Pancreas (tissue), 10 donors: Measurements from ENCODE around the gene STPG4. TPM values are rescaled to one million over a fixed set of nuclear protein-coding genes. Genes with fewer than 3 reads are reported as not detected.

Source experiments
- ATAC-seq, 4 donors: fragments of 200-7000 bp; cut with Tn5 transposase; one replicate each; pipeline versions ENCODE4 v1.8.0 to v1.9.1; 2020; ENCODE audit warnings: mild to moderate bottlenecking in 4 of 4, moderate library complexity in 4 of 4
- DNase-seq, 6 donors: peaks; one replicate each; pipeline ENCODE4 v3.0.0-alpha.2; 2020
- FAIRE-seq: peaks from 2 replicates; lab custom pipeline; 2012; peaks lifted over from hg19 to GRCh38; lab: Jason Lieb, UNC
- H3K27ac ChIP-seq, 4 donors: fragments of 200-600 bp; sonication (generic); 1 replicate in 3 of 4; 2 replicates in 1 of 4; pipeline versions ENCODE4 v1.5.0 to v1.8.0; 2020
- H3K27me3 ChIP-seq, 4 donors: fragments of 200-600 bp; one replicate each; pipeline ENCODE4 v1.8.0; 2021
- H3K36me3 ChIP-seq, 3 donors: fragments of 200-600 bp; sonication (generic) in 1 of 3; one replicate each; pipeline versions ENCODE4 v1.5.0 to v1.8.0; 2020 to 2021
- H3K4me1 ChIP-seq, 3 donors: fragments of 200-600 bp; one replicate each; pipeline ENCODE4 v1.8.0; 2021
- H3K4me3 ChIP-seq, 4 donors: fragments of 200-600 bp; sonication (generic) in 2 of 4; one replicate each; pipeline versions ENCODE4 v1.5.0 to v1.8.0; 2020 to 2021
- H3K9me3 ChIP-seq, 4 donors: fragments of 200-600 bp; one replicate each; pipeline ENCODE4 v1.8.0; 2021
- CTCF ChIP-seq, 4 donors: fragments of 200-600 bp; sonication (generic) in 3 of 4; IDR thresholded peaks; one replicate each; pipeline versions ENCODE4 v1.5.0 to v1.8.0; 2021; ENCODE audit warnings: antibody characterized with exemption in 4 of 4
- WGBS, 2 donors: extraction: QIAGEN DNeasy Blood & Tissue Kit; methylation state at CpG; one replicate each; pipeline ENCODE4 v1.1.7; 2013; 5-methylcytosine and 5-hydroxymethylcytosine counted together
- intact Hi-C, 3 donors: fragments of 100-400 bp; cut with DNase I; formaldehyde crosslinking; loops; one replicate each; pipeline versions ENCODE4 v1.11.1 to v1.14.2; 2022
- polyA plus RNA-seq, 2 donors: library from polyadenylated mRNA; stranded (reverse); fragments of 200-250 nt; gene quantifications; one replicate each; pipeline ENCODE4 v1.2.3, GENCODE V29; 2013
- total RNA-seq, 6 donors: library from RNA; stranded (reverse); fragmentation: NEBNext Ultra II Directional in 4 of 6; extraction: Animal tissue kit (Norgen Biotek cat#: 25700) in 4 of 6; gene quantifications; one replicate each; pipeline versions ENCODE4 v1.2.1 to v1.2.4, GENCODE V29; 2021 to 2023
- donor health status: healthy with polysubstance abuse.
- donor health status: DM: no; HTN: no; CAD: no; lungs with moderate emphysema.
- donor health status: DM: no; HTN: no; CAD: no.
- donor health status: control.
- donor health status: control.
- donor health status: Bipolar disorder and iron deficiency.
- donor health status: DM: yes; HTN: yes; CAD: no.
- donor health status: DM: no; HTN: no; CAD: no.
- donor health status: DM: no; HTN: no; CAD: no.
- donor health status: DM: yes; HTN: yes; CAD: no.

The STPG4 gene
- total and polyA plus RNA-seq, 8 donors: not detected

- Histone ChIP-seq H3K4me3 (no peak overlapping the region), H3K9me3 (no peaks in the 10 kb centered on the region), H3K27ac (peak overlapping the region in 3 of 4 donors; percentile 33 to 72 (median 62)), H3K36me3 (no peaks in the 10 kb centered on the region), H3K27me3 (no peaks in the 10 kb centered on the region), H3K4me1 (peaks cover 5 to 21% (median 14%) of the 10 kb centered on the region in 3 donors)
- intact Hi-C loops: no loop called here
- peak in 1 of 6 donors; percentile 30 for DNase-seq
- WGBS, 2 donors: 70 to 72% methylated on average over 9 of the region's 9 CpGs
- no peak for ATAC-seq
- FAIRE-seq: no peak
- no peak for TF ChIP-seq CTCF (IDR thresholded peaks at IDR 0.05)
Measured at GRCh38 chr2:47077442-47078117, 77.5 kb downstream of the STPG4 start.

- Histone ChIP-seq H3K9me3 (no peaks in the 10 kb centered on the region), H3K27me3 (no peaks in the 10 kb centered on the region), H3K4me3 (no peak overlapping the region), H3K27ac (peak overlapping the region; percentile 33 to 72 (median 52)), H3K36me3 (no peaks in the 10 kb centered on the region), H3K4me1 (peaks cover 5 to 21% (median 14%) of the 10 kb centered on the region in 3 donors)
- WGBS, 2 donors: 58 to 60% methylated on average over 12 of the region's 12 CpGs
- DNase-seq (peak in 3 of 6 donors; percentile 23 to 50 (median 45)), FAIRE-seq (no peak), ATAC-seq (peak; percentile 39 to 54 (median 46))
- no peak for TF ChIP-seq CTCF (IDR thresholded peaks at IDR 0.05)
- intact Hi-C loops: no loop called here
Measured at GRCh38 chr2:47076586-47077441, 78.3 kb downstream of the STPG4 start.

- 93 to 94% methylated on average over 7 to 8 of the region's 8 CpGs for WGBS, 2 donors
- peak in 1 of 6 donors; percentile 36 for DNase-seq
- Histone ChIP-seq H3K4me3 (no peak overlapping the region), H3K9me3 (no peaks in the 10 kb centered on the region), H3K36me3 (no peaks in the 10 kb centered on the region), H3K27me3 (no peaks in the 10 kb centered on the region), H3K4me1 (peaks cover 5 to 21% (median 14%) of the 10 kb centered on the region in 3 donors), H3K27ac (peak overlapping the region; percentile 33 to 62 (median 44))
- no peak for ATAC-seq
- TF ChIP-seq CTCF (IDR thresholded peaks at IDR 0.05): no peak
- FAIRE-seq: no peak
- intact Hi-C loops: no loop called here
Measured at GRCh38 chr2:47076126-47076506, 79.0 kb downstream of the STPG4 start.

GRCh38 chr2:47075361-47076125, 79.6 kb downstream of the STPG4 start:
- H3K27me3 ChIP-seq: no peaks in the 10 kb centered on the region
- H3K27ac ChIP-seq: peak overlapping the region in 2 of 4 donors; percentile 47 to 62
- H3K4me3 ChIP-seq: no peak overlapping the region
- WGBS, 2 donors: 86 to 88% methylated on average over 6 of the region's 6 CpGs
- DNase-seq (peak in 1 of 6 donors; percentile 36), ATAC-seq (no peak), FAIRE-seq (no peak)
- intact Hi-C loops: no loop called here
- no peaks in the 10 kb centered on the region for H3K36me3 ChIP-seq
- no peak for TF ChIP-seq CTCF (IDR thresholded peaks at IDR 0.05)
- H3K4me1 ChIP-seq: peaks cover 5 to 21% (median 14%) of the 10 kb centered on the region in 3 donors
- no peaks in the 10 kb centered on the region for H3K9me3 ChIP-seq
